Neural progenitor cell (in vitro differentiated cells): Measurements from ENCODE around the gene DCANP1.

ENCODE experiments used
- CTCF ChIP-seq: fragments of 200-600 bp; sonication (generic); IDR thresholded peaks from 2 replicates; pipeline ENCODE4 v1.5.1; 2017; ENCODE audit warnings: antibody characterized with exemption, mild to moderate bottlenecking
- EZH2 ChIP-seq: fragments of 200-600 bp; sonication (generic); IDR thresholded peaks from 2 replicates; pipeline ENCODE4 v1.6.1; 2017; ENCODE audit warnings: antibody characterized with exemption, mild to moderate bottlenecking, moderate library complexity

- TF ChIP-seq EZH2, result no peak
- no peak for TF ChIP-seq CTCF
Measured at GRCh38 chr5:135400866-135401265, 46.3 kb downstream of the DCANP1 start.
